HG02981 (cell line): ENCODE data around the gene PCNX3.
"Not testable (repeated sequence)": the region's sequence is repeated elsewhere in the genome, so short reads cannot be mapped to it uniquely, and the experiment has no call there.

Source experiments
- ATAC-seq: cut with Tn5 transposase; IDR thresholded peaks from one replicate; pipeline ENCODE4 v1.9.1; 2021; ENCODE audit warnings: mild to moderate bottlenecking, moderate library complexity; ENCODE audit not compliant: unreplicated experiment

PCNX3 gene

DNA sequence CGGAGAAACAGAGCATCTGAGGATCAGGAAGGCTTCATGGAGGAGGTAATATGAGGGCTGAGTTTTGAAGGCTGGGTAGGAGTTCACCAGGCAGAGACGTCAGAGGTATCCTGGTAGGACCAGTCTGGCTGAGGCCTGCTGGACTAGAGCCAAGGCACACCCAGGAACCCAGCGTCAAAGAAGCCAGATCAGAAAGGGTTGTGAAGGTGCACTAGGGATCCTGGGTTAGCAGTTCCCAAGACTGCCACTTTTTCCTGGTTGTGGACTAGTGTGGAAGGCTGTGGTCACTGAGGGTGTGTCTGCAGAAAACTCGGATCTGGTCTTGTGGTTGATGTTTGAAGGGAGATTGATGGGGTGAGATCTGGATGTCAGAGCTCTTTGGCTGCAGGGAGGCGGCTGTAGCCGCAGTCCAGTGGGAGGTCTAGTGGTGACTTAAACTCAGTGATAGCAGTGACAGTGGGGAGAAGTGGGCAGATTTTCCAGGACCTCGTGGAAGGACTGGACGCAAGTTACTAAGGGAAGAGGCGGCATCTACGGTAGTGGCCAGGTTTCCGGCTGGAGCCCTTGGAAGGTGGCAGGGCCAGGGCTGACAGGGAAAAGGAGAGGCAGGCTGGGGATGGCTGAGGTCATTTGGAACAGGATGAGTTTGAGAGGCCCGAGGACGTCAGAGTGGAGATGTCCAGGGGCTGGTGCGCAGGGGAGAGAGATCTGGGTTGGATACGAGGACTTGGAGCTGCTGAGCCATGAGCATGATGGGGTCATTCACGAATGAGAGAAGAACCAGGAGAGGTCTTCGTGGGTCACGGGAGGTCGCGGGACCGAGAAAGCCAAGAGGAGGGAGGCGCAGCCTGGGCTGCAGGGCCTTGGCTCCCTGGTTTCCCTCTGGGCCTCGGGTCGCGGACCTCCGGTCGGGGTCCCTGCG, 36.3 kb downstream of the PCNX3 start:
- no peak for ATAC-seq

DNA sequence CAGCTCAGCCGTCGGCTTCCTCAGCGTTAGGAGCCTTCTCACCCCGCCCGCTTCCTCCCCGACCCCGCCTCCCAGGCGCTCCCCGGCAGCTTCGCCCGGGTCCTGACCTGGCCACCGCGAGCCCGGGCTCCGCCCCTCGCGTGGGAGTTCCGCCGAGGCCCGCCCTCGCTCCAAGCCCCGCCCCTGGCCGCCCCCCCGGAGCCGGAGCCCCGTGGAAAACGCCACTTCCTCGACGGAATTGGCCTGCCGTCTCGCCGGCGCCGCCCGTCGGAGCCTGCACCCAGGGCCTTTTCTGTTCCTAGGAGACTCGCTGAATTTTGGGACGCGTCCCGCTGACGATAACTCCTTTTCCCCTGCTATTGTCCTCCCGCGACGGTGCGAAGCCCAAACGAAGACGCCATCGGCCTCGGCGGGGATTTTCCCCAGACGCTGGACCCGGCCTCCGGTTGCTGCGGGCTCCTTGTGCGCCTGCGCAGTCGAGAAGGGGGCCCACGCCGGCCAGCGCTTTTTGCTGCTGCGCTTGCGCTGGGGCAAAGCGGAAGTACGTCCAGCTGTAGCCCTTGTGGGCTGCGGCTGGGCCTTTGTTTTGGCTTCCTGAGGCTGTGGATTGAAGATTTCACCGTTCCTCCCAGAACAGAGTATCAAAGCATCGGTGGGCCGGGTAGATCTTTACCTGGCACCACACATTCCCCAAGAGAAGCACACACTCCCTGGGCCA, 37.1 kb downstream of the PCNX3 start:
- ATAC-seq, result peak; percentile 64

DNA sequence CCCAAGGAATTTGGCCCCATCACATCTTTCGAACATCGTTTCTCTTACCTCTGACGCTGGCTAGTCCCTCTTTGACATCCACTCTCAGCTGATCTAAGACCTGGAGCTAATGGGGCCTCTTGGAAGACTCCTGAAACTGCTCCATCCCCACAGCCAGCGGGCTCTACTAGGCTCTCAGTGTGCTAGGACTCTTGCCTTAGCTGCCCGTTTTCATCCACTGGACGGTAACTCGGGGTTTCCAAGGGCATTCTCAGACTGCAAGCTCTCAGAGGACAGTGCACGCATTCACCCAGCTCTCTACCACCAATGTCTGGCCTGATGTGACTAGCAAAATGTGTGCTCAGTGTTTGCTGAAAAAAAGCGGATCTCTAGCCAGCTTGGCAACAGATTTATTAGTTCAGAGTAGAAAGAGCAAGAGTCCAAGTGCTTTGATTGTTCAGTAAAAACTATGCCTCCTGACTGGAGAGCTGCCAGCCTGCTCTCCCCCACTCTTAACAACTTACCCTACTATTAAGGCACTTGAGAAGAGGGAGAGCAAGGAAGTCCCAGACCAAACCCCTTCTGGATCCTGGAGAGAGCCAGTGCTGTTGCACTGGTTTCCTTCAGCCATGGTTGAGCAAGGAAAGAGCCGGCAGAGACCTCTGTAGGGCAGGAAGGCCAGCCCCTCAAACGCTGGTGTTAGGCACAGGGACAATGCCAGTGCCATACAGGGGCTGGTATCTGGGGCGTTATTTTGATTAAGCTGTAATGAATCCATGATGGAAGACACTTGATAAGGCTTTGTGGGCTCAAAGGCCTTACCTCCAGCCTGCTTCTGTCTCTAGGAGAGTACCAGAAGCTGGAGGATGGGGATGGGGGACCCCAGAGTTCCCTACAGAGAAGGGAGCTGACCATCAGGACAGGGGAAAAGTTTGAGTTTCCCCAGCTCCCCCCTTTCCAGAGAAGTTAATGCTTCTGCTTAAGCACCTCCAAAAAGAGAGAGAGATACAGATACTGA, 38.0 kb downstream of the PCNX3 start:
- no peak for ATAC-seq

DNA sequence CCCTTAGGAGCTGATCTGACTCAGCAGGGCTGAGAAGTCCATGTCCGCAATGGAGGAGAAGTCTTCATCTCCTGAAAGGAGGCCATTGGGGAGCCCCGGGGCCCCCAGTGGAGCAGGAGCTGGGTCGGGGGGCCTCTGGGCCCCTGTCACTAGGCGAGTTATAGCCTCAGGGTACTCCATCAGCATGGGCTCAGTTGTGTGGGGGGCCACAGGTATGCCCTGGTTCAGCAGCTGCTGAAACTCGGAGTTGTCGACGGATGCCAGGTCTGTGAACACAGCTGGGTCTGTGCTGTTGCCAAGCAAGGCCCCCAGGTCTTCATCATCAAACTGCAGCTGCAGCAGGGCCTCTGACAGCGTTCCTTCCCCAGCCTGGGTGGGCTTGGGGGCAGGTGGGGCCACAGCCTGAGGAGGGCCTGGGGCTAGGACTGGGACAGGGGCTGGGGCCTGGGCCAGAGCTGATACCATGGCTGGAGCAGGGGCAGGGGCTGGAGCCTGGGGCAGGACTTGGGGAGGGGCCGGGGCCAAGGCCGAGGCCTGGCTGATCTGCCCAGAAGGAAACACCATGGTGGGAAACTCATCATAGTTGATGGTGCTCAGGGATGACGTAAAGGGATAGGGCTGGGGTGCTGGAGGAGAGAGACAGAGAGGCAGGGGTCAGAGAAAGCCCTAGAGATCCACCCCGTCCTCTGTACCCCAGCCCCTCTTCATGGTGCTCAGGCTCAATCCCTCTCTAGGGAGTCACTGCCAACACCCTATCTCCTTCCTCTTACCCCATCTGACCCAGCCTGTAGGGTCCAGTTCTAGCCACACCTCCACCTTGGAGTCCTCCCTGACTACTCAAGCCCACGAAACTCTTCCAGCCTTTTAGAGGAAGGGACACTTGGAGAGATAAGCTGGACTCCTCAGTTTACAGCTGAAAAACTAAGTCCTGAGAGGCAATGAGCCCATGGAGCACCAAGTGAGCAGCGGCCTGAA, 39.1 kb downstream of the PCNX3 start:
- no peak for ATAC-seq

DNA sequence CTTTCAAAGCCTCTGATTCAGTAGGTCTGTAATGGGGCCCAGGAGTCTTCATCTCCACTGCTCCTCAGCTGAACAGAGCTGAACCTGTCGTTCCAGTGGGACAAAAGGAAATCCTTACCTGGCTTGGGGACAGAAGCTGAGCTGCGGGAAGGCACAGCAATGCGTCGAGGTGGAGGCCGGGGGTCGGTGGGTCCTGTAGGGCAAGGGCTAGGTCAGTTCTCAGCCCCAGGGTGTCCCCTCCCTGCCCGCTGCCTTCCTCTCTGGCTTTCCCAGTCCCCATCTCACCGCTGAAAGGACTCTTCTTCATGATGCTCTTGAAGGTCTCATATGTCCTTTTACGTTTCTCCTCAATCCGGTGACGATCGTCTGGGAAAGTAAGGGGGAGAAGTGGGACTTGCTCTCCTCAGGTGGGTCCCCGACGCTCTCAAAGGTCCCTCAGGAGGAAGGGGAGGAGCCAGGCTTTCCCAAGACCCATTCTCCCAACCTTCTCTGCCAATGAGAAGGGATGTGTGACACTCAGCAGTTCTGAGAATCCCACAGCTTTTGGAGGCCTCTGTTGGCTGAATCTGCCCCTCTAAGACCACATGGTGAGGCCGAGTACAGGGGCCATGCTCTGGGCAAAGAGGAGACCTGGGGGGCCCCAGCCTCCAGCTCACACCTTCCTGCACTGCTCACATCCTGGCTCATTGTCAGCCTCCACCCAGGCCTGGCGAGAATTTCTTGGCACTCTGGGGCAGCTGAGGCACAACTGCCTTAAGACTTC, 40.2 kb downstream of the PCNX3 start:
- no peak for ATAC-seq

DNA sequence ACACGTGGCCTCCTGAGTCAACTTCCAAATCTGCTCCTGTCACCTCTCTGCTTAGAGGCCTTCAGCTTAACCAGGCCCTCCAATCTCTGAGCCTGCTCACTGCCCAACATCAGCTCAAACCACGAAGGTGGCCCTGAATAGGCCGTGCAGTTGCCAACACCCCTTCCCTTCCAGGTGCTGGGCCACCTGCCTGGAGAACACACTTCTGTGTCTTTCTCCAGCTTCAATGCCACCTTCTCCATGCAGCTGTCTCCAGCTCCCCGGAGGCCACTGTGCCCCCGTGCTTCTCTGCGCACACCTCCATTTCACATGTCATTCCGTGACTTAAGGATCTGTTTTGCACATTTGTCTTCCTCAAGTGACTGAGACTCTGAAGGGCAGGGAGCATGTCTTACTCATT, 41.9 kb downstream of the PCNX3 start:
- no peak for ATAC-seq

DNA sequence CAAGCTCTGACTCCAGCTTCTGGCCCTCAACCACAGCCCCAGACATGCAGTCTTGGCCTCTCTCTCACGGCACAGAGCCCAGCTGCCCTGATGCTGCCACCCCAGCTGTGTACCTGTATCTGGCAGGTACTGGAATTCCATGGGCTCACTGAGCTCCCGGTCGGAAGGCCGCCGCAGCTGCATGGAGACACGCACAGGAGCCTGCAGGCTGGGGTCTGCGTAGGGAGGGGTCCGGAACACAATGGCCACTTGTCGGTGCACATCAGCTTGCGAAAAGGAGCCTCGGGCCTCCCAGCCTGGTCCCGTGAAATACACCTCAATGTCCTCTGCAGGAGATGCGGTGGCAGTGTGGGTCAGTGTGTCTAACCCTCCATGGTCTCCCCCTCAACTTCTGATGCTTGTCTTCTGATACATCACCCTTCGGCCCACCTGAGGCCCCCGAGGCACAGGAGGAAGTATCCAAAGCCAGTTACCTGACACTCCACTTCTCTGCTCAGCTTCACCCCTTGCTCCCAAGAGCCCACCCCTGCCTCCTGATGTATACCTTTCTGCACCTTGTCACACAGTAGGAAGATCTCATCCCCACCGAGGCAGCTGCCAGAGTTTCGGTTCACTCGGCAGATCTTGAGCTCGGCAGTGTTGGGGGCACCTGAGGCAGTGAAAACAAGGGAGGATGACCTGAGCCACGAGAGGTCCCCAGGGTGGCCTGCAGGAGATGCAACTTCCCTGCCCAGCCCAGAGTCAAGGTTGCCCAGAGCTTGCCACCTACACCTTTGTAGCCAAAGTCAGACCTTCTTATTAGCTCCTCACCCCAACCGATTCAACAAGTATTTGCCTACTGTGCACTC, 42.8 kb downstream of the PCNX3 start:
- ATAC-seq, result no peak

DNA sequence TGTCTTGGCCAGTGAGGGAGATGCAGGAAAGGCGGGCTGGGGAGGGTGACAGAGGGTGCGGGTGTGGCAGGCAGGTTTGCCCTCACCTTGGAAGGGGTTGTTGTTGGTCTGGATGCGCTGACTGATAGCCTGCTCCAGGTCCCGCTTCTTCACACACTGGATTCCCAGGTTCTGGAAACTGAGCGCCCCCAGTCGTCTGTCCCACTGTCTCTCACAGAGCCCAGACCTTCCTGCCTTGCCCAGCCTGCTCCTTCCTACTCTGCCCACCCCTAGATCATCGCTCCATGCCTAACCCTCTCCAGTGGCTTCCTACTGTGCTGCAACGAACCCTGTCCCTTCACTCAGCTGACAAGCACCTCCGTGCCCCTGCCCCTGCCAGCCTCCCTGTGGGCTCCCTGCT, 44.5 kb downstream of the PCNX3 start:
- no peak for ATAC-seq

DNA sequence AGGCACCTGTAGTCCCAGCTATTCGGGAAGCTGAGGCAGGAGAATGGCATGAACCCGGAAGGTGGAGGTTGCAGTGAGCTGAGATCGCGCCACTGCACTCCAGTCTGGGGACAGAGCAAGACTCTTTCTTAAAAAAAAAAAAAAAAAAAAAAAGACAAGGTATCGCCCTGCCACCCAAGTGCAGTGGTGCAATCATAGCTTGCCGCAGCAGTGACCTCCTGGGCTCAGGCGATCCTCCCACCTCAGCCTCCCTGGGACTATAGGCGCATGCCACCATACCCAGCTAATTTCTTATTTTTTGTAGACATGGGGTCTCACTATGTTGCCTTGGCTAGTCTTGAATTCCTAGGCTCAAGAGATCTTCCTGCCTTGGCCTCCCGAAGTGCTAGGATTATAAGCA, 45.3 kb downstream of the PCNX3 start:
- not testable (repeated sequence) for ATAC-seq

DNA sequence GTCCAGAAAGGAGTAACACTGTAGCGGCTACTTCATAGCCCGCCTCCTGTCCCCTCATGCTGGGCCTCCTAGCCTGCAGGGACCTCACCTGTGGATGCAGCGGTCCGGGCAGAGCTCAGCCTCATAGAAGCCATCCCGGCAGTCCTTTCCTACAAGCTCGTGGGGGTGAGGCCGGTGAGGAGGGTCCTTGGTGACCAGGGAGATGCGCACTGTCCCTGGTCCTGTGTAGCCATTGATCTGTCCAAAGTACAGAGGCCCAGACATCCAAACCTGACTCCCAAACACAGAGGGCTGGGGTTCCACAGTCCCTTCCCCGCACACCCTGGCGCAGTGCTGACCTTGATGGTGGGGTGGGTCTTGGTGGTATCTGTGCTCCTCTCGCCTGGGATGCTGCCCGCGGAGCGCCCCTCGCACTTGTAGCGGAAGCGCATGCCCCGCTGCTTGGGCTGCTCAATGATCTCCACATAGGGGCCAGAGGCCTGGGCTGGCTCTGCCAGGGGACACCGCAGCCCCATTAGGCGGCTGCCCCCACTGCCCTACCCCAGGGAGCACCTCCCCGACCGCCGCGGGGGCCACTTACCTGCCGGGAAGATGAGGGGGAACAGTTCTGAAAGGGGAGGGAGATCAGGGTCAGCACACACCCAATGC, 46.1 kb downstream of the PCNX3 start:
- no peak for ATAC-seq

DNA sequence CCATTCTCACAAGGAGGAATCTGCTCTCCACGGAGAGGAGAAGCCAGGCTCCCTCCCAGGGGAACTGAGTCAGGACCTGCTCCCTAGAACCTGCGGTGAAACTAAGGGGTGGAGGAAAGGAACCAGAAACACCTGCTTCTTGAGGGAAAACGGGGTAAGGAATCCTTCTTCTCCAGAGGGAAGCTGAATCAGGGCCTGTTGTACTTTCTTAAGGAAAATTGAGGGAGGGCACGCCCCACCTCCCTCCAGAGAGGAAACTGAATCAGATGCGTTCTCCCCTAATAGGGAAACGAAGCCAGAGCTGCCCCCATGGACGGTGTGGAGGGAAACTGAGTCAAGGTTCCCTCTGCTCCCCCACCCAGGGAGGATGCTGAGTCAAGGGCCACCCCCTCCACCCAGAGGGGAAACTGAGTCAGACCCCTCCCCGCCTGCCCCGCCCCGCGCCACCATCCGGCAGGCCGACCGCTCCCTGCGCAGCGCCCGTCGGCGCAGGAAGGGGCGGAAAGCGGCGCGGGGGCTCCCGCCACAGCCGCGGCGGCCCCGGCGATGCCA, 46.7 kb downstream of the PCNX3 start:
- peak; percentile 23 for ATAC-seq

DNA sequence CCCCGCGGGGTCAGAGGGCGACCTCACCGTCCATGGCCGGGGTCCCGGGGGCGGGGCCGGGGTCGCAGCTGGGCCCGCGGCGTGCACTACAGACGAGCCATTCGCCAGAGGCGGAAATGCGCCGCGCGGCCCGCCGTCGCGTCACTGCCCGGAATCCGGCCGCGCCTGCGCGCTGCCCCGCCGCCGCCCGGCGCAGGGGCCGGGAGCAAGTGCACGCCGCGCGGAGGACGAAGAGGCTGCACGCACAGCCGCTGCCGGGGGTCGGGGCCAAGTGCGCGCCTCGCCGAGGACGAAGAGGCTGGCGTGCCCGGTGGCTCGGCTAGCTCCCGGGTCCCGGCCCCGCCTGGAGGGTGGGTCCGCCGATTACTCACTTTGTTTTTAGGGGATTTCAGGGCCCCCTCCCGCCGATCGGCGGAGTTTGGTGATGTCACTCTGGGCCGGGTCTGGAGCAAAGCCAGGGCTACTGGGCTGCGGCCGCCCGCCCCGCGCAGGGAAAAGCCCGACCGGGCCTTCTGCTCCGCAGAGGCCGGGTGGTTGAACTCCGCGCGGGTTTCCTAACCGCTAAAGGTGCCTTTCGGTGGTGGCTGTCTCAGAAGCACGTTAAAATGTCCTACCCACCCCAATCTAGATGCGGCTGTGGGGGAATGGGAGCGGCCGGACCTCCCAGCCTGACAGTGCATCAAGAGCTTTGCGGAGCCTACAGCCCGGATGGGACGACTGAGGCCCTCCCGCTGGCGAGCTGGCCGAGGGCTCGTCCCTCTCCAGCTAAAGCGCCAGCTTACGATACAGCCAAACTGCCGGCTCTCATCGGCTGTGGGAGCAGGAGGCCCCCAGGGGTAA, 47.4 kb downstream of the PCNX3 start, which contains the start of gene RELA:
RELA (minus strand) TSS at position 118 of the 840 bp plus-strand sequence; CDS start at position 34, 84 bp downstream.
- peak; percentile 73 for ATAC-seq

DNA sequence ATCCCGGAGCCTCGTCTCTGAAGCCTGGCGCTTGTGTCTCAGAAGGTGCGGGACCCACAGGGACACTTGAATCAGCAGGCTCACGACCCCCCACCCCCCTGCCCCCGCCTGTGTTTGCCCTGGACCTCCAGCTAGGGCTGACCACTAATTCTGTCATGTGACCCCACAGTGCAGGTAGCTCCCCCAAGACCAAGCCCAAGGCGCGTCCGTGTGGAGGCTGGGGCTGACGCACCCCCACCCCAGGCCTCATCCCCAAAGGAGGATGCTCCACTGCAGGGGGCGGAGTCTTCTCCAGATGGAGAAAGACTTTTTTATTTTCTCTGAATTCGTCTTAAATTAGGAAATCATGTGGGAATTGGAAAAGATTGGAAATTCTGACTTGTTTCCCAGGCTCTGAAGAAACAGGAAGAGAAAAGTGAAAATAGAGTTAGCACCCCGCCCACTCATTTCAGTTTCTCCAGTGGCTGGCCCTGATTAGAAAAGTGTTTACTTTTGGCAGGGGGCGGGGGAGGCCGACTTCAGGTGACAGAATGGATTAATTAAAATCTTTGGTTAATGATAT, 48.1 kb downstream of the PCNX3 start:
- ATAC-seq, result peak; percentile 10

DNA sequence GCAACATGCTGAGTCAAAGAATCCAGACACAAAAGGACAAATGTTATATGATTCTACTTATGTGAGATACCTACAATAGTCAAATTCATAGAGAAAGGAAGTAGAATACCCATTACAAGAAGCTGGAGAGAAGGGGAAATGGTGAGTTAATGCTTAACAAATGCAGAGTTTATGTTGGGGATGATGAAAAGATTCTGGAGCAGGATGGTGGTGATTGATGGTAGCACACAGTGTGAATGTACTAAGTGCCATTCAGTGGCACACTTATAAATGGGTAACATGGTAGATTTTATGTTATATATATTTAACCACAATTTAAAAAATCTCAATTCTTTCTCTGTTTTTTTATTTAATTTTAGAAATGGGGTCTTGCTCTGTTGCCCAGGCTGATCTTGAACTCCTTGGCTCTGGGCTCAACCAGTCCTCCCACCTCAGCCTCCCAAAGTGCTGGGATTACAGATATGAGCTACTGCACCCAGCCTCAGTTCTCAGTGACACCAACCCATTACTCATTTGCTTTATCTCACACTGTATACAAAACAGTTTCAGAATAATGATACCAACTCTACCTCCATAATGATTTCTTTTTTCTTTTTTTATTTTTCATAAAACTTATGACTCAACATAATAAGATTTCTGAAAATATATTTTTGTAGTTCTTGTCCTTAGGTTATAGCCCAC, 56.7 kb downstream of the PCNX3 start:
- no peak for ATAC-seq

DNA sequence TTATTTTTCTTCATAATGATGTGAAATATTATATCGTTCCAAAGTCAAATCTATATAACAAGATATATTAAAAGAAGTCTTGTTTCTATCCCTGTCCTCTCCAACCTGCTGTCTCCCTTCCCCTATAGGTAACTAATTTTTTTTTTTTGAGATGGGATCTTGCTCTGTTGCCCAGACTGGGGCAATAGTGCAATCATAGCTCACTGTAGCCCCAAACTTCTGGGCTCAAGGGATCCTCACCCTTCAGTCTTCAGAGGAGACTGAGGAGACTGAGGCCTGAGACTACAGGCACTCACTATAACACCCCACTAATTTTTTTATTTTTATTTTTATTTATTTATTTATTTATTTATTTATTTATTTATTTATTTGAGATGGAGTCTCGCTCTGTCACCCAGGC, 57.4 kb downstream of the PCNX3 start:
- ATAC-seq, result no peak
